SK-N-DZ (cell line): ENCODE measurements around the gene SNAI3.
"Not testable (repeated sequence)": the region's sequence is repeated elsewhere in the genome, so short reads cannot be mapped to it uniquely, and the experiment has no call there.

Experiments
- DNase-seq: peaks from one replicate; pipeline ENCODE4 v3.0.0-alpha.2; 2015; ENCODE audit warnings: low spot score

SNAI3 gene

DNA sequence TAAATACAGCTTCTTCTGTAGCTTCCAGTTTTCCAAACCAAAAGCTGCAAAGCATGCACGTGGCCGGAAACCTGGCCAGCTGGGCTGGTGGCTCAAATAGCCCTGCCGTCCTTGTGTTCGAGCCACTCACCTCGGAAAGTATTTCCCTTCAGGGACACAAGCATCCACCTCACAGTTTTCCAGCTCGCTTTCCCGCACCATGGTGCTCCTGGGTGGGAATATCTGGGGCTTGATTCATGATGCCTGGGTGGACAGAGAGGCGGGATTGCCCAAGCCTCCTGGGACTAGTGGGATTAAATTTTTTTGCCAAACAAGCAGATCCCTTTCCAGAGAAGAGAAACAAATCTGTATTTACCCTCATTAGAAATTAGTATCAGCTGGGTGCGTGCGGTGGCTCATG is 16.3 kb downstream of the SNAI3 start:
- DNase-seq: no peak

DNA sequence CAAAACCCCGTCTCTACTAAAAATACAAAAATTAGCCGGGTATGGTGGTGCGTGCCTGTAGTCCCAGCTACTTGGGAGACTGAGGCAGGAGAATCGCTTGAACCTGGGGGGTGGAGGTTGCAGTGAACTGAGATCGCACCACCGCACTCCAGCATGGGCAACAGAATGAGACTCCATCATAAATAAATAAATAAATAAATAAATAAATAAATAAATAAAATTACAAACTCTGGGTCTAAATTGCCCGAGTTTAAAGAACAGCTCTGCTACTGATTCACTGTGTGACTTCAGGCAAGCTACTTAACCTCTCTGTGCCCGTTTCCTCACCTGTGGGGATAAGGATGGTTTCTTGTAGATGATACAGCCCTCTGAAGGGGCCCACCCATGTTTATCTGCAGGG is 16.8 kb downstream of the SNAI3 start:
- not testable (repeated sequence) for DNase-seq

DNA sequence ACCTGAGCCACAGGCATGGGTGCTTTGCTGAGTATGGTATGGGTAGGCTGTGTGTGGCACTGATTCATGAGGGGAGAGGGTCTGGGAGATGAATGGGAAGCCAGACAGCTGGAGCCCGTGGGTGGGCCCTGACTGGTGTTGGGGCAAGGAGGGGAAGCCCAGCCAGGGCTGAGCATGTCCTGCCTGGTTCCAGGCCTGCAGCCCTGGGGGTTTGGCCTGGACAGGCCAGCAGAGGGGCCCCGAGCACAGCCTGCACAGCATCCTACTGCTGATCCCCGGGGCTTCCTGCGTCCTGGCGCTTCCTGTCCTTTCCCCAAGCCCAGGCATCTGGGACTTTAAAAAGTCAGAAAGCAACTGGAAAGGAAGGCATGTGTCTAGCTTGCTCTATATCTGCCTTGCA is 18.8 kb downstream of the SNAI3 start:
- DNase-seq: no peak

DNA sequence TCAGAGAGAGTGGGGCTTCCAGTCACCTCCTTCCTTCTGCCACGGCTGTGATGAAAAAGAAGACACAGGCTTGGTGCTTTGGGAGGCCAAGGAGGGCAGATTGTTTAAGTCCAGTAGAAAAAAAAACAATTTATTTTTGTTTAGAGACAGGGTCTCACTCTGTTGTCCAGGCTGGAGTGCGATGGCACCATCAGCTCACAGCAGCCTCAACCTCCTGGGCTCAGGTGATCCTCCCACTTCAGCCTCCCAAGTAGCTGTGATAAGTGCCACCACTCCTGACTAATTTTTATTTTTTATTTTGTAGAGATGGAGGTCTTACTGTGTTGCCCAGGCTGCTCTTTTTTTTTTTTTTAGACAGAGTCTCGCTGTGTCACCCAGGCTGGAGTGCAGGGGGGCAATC is 20.7 kb downstream of the SNAI3 start:
- DNase-seq: no peak

DNA sequence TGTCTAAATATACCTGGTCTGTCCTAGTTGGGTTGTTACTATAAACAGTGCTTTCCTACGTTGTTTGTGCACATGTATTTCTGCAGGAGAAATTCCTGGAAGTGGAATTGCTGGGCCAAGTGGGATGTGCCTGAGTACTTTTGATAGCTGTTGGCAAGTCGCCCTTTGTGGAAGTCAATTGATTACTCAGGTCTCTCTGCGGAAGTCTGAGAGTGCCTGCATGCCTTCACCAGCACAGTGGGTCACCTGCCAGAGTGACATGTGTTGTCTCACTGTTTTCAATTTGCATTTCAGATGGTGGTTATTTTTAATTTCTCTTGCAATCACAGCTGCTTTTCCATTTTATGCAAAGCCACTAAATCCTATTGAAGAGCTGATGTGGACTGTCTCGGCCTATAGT is 21.2 kb downstream of the SNAI3 start:
- no peak for DNase-seq

DNA sequence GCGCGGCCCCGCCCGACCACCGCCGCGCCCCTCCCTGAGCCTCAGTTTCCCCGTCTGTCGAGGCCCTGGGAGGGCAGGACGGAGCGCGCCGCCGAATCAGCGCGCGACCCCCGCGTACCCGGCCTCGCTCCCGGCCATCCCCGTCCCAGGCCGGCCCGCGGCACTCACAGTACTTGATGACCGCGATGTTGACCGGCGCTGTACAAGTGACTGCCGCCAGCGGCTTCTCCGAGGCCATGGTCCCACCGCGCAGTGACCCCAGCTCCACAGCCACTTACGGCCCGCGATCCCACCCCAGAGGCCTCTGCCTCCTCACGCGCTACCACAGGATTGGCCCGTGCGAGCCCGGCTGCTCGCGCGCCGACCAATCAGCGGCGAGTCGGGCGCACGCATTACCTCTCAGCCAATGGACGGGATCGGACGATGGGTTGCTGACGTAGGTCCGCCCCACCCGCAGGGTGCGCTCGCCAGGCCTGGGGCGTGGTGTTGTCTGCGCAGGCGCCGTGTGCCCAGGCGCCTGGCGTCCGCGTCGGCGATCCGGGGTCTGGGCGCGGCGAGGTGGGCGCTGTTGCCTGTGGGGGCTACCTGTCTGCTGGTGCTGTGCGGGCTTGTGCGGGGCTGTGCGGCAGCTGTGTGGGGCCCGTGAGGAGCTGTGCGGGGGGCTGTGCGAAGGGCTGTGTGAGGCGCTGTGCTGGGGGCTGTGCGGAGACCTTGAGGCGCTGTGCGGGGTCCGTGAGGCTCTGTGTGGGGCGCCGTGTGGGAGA is 23.3 kb downstream of the SNAI3 start, which contains the start of gene MVD:
Gene MVD (minus strand): TSS at position 249 of the 764 bp plus-strand sequence. CDS start 11 bp downstream, at position 238.
- DNase-seq: peak; percentile 99

DNA sequence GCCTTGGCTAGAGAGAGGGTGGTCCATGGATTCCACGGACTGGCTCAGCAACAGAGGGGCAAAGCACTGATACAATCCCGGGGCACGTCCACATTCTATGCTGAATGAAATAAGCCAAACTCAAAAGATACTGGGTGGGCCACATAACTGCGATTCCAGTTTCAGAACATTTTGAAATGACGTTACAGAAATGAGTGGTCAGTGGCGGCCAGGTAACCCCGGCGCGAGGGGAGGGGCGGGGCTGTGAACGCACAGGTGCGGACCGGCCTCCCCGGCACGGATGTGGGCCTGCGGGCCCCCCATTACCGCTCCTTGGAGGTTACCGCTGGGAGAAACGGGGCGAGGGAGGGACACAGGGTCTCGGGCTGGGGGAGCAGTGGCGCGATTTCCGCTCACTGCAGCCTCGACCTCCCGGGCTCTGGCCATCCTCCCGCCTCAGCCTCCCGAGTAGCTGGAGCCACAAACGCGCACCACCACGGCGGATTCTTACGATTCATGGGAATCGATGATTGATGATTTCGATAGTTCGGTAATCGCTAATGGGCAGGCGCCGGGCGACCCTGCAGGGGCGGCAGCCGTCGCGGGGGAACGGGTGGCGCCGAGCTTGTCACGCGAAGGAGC is 24.0 kb downstream of the SNAI3 start:
- DNase-seq: no peak

DNA sequence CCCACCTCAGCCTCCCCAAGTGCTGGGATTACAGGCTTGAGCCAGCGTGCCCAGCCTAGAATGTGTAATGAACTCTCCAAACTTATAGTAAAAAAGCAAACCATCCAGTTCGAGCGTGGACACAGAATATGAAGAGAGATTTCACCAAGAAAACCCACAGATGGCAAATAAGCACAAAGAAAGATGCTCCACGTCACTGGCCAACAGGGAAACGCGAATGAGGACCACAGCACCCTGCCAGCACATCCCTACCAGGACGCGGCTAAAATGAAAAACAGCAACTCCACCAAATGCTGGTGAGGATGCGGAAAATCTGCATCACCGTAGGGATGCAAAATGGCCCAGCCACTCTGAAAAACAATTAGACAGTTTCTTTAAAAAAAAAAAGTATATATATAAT is 24.8 kb downstream of the SNAI3 start:
- DNase-seq: no peak

DNA sequence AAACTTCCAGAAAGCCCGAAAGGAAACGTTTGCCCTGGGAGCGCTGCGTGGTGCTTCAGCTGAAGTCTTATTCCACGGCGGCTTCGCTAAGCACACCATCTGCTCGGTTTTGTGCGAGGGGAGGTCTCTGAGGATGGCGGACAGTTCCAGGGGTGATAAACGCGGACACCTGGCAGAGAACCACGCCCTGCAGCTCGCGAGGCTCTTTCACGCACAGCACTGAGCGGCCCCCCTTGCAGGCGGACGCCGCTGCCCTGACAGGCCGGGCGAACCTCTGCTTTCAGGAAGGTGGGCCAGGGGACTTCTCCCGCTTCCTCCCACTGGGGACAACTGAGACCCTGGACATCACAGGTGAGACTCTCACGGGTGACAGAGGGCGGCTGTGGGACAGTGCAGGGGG is 27.1 kb downstream of the SNAI3 start:
- DNase-seq: no peak

DNA sequence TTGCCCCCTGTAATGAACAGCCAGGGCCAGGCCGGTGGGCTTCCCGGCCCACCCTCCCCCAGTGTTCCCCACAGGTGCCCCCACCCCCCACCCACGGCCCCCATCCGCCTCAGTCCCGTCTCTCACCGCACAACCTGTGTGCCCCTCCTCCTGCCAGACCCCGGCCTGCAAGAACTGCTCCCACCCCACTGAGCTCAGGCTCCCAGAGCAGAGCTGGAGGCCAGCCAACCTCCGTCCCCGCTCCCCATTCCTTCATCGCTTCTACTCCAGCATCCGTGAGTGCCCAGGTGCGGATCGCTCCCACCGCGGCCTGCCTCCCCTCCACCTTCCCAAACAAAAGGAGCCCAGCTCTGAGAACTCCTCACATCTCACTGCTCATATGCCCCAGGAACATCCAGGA is 27.6 kb downstream of the SNAI3 start:
- no peak for DNase-seq

DNA sequence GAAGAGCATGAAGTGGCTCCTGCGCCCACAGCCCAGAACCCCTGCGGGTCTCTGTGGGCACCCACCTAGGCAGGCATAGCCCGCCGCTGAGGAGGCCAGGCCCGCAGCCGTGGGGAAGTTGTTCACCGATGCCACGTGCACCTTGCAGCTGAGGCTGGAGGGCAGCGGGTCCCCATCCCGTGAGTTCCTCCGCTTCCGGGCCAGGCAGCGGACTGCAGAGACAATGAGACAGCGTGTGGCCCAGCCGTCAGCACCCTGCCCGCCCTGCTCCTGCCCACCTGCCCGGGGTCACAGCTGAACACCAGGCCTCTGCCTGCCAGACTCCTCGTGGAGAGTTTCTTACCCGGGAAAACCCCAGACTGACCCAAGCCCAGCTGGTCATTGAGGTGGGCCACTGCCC is 28.9 kb downstream of the SNAI3 start:
- DNase-seq: no peak

DNA sequence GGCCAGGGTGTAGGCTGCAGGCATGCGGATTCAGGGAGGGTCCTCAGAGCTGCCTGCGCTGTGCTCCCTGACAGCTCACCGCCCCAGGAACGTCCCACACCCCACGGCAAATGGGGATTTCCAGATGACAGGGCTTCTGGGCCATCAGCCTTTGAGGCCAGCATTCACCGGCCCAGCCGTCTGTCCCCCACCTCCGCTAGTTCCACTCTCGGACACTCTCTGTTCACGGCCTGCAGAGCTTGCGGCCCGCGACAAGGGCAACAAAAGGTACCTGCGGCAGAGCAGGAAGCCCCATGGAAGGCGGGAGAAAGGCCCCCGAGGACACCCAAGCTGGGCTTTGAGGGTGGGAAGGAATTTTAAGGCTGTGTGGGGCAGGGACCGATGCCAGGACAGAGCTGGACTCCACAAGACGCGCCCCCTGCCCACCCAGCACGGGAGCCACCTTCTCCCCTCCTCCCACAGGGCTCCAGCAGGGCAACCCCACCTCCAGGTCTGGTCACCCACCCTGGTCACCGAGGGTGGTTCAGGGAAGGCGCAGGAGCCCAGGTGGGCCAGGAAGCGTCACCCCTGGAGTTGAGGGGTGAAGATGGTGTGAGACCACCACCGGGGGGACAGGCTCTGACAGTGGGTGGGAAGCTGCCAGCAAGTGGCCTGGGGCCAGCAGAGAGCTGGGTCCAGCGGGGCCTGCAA is 29.9 kb downstream of the SNAI3 start:
- no peak for DNase-seq

DNA sequence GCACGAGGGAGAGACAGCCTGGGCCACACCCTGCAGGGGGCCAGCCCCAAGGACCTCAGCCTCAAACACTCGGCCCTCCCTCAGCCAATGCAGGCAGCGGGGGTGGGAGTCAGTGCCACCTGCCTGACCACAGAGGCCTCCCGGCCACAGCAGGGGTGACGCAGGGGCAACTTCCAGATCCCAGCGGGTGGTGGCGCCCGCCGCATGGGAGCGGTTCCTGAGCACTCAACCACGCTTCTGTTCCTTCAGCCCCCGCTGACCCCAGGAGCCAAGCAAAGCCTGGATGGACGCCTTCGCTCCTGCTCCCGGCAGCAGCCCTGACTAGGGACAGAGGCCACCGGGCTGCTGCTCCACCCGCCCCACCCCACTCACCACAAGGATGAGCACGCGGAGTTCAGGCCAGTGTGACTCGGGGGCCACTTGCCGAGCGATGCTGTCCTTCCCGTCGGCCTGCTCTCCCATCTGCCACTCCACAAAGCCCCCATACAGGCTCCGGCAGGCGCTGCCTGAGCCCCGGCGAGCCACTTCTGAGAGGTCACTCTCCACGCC is 30.5 kb downstream of the SNAI3 start:
- DNase-seq: no peak

DNA sequence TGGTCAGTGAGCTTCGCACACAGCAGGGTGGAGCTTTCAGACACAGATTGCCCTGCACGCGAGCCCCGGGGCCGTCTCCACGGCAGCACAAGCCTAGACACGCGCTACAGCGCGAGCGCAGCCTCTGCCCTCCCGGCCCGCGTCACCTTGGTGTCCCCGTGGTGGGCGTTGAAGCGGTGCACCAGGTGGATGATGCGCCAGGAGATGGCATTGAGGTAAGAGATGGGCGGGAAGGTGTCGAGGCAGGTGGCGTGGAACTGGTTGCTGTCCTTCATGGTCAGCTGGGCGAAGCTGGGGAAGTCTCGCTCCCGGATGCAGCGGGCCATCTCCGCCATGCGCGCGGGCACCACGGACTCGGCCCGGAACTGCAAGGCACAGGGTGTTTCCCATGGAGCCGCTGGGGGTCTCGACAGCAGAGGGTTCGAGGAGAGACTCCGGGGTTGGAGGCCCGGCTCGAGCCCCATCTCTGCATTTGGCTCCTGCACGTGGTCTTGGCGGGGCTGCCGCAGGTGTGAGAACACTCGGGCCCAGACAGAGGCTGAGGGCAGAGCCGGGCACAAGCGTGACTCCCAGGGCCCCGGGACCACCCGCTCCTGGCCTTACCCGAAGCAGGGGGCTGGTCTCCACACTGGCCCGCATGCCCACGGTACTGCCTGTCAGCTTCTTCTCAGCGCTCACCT is 31.1 kb downstream of the SNAI3 start:
- DNase-seq: no peak

DNA sequence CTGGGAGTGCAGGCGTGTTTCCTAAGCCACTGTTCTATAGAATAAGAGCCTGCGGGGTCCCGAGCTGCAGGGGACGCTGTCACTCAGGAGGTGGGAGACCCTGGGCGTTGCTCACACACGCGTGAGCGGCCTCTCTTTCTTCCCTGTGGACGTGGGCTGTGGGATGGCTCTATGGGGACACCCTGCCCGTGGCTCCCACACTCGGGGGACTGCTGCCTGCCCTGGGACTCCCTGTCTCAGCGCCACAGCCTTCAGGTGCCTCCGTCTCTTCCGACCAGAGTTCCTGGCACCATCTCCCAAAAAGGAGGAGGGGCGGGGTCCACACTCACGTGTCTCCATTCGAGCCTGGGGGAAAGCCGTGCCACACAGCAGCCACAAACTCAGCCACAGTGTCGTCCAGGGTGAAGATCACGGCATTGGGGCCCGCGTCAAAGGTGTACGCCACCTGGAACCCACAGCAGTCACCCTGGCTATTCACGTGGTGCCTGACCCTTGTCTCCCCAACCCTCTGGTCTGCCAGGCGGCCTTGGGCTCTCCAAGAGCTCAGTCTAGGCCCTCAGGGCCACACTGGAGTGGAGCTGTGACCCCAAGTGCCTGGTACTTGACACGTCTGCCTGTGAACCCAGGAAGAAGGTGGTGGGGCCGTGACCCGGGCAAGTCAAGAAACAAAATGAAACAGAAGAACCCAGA is 31.8 kb downstream of the SNAI3 start:
- DNase-seq: no peak

DNA sequence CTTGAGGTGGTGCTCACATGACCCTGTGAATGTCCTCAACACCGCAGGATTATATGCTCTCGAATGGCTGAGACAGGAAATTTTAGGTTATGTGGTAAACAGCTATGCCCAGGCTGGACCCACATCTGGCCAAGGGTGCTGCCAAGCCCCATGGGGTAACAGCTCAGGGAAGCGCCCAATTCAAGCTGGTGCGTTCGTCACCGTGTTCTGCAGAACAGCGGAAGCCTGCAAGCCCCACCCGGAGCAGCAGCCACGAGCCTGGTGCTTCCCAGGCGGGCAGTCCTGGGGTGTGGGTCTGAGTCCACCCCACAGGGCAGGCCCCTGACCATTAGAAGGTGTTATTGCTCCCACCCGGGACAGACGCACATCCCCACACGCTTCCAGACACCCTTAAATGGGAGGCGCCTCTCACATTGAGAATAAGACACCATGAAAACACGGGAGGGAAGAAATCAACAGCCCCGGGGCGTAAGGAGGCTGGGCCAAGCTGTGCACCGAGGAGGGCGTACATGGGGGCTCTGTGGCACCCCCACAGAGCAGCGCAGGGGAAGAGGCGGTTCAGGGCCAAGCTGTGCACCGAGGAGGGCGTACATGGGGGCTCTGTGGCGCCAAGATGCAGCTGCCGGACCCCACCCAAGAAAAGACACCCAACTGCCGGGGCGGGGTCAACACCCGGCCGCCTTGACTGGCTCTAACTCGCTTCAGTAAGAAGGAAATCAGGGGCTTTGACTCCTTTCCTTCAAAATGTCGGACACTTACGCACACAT is 32.5 kb downstream of the SNAI3 start:
- no peak for DNase-seq

DNA sequence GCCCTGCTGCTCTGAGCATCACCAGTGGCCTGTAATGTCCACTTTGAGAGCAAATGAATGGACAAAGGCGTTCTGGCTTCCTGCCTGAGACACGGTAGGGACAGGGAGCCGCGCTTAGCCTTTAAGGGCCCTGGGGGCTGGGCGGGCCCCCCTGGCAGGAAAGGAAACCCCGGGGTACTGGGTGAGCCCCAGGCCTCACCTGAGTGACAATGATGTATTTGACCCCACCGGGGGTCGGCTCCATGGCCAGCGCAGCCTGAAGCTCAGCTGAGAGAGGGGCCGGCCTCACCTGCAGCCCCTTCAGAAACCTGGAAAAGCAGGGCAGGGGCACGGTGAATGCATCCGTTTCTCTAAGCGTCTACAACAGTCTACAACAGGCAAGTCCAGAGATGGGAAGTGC is 33.2 kb downstream of the SNAI3 start:
- DNase-seq: no peak

DNA sequence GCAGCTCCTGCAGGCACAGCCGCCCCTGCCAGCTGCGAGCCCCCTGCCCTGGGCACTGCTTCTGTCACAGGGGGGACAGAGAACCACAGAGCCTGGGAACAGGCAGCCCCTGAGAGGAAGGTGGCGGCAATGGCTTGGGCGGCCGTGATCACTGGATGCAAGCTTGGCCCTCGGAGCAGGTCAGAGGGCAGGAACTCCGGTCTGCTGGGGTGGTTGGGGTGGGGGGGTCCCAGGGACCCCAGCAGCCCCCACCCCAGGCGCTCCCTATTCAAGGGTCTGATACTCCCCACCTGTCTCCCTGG is 33.6 kb downstream of the SNAI3 start:
- DNase-seq: no peak

DNA sequence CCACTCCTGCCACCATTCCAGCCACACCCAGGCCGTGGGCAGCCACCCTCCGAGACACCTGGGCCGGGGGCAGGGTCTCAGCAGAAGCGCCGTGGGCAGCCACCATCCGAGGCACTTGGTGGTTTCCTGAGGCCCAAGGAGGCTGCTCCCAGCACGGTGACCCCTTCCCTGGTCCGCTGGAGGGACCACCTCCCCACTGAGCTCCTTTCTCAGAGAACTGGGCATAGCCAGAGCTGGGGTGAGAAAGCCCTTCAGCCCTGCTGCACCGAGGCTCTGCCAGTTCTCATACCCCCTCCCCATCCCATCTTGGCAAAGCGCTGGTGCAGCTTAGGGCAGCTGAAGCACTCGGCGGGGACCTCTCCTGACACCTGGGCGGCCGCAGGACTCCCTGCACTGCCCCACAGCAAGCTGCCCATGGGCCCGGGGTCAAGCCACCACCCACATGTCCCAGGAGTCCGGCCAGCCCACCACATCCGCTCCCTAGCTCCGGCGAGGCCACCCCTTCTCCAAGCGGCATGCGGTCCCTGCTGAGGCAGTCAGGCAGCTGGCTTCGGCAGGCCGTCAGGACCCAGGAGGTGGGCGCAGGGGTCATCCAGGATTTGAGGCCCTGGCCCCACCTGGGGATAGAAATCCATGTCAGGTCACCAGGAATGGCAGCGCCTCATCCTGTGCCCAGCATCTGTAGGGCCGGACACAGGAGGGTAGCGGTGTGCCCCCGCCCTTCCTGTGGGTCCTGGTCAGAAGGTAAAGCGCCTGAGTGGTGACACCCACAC is 34.1 kb downstream of the SNAI3 start:
- DNase-seq: no peak
